H9 (cell line): ENCODE measurements around the gene CIB4. TPM values are rescaled to one million over a fixed set of nuclear protein-coding genes. Genes with fewer than 3 reads are reported as not detected.

Experiments used
- DNase-seq: peaks from one replicate; pipeline ENCODE4 v3.0.0-alpha.2; 2017
- H2AFZ ChIP-seq: one replicate; pipeline ENCODE4 v1.6.1; 2013; ENCODE audit warnings: mild to moderate bottlenecking, low read length, control low read depth, moderate library complexity
- H2AK5ac ChIP-seq: 2 replicates; pipeline ENCODE4 v1.6.1; 2013; ENCODE audit warnings: low read length, control low read depth, mixed read lengths; ENCODE audit not compliant: insufficient read length
- H2BK120ac ChIP-seq: one replicate; pipeline ENCODE4 v1.6.1; 2013; ENCODE audit warnings: low read depth, mild to moderate bottlenecking, low read length, control low read depth, inconsistent platforms; ENCODE audit not compliant: poor library complexity, severe bottlenecking
- H2BK12ac ChIP-seq: 2 replicates; pipeline ENCODE4 v1.6.1; 2013; ENCODE audit warnings: low read length, control low read depth, mixed read lengths, low read depth; ENCODE audit not compliant: insufficient read length
- H2BK15ac ChIP-seq: 2 replicates; pipeline ENCODE4 v1.6.1; 2013; ENCODE audit warnings: low read depth, low read length, control low read depth
- H2BK20ac ChIP-seq: one replicate; pipeline ENCODE4 v1.6.1; 2013; ENCODE audit warnings: low read depth, mild to moderate bottlenecking, low read length, control low read depth, inconsistent platforms; ENCODE audit not compliant: poor library complexity, severe bottlenecking
- H2BK5ac ChIP-seq: 2 replicates; pipeline ENCODE4 v1.6.1; 2013; ENCODE audit warnings: low read length, control low read depth, mixed read lengths; ENCODE audit not compliant: insufficient read length
- H3K14ac ChIP-seq: 2 replicates; pipeline ENCODE4 v1.6.1; 2013; ENCODE audit warnings: low read length, control low read depth; ENCODE audit not compliant: insufficient read depth
- H3K18ac ChIP-seq: 2 replicates; pipeline ENCODE4 v1.6.1; 2013; ENCODE audit warnings: low read depth, mild to moderate bottlenecking, mixed read lengths, low read length, control low read depth; ENCODE audit not compliant: insufficient read length
- H3K23ac ChIP-seq: 2 replicates; pipeline ENCODE4 v1.6.1; 2013; ENCODE audit warnings: low read length, control low read depth, mixed read lengths, low read depth; ENCODE audit not compliant: insufficient read length
- H3K23me2 ChIP-seq: 2 replicates; pipeline ENCODE4 v1.6.1; 2013; ENCODE audit warnings: low read depth, mild to moderate bottlenecking, mixed read lengths, low read length, control low read depth; ENCODE audit not compliant: insufficient read length, poor library complexity, severe bottlenecking
- H3K27ac ChIP-seq: 2 replicates; pipeline ENCODE4 v1.5.1; 2013; ENCODE audit warnings: low read length, control low read depth, mixed read lengths, low read depth; ENCODE audit not compliant: insufficient read length
- H3K27me3 ChIP-seq: 2 replicates; pipeline ENCODE4 v1.6.1; 2013; ENCODE audit warnings: low read length, control low read depth, inconsistent platforms; ENCODE audit not compliant: insufficient read depth
- H3K4ac ChIP-seq: 2 replicates; pipeline ENCODE4 v1.6.1; 2013; ENCODE audit warnings: low read depth, mild to moderate bottlenecking, control low read depth, inconsistent platforms, low read length, moderate library complexity
- H3K4me1 ChIP-seq: 2 replicates; pipeline ENCODE4 v1.6.1; 2013; ENCODE audit warnings: low read length, control low read depth, inconsistent platforms; ENCODE audit not compliant: insufficient read depth
- H3K4me2 ChIP-seq: 2 replicates; pipeline ENCODE4 v1.6.1; 2013; ENCODE audit warnings: low read length, control low read depth, mixed read lengths; ENCODE audit not compliant: insufficient read length, insufficient read depth
- H3K56ac ChIP-seq: 2 replicates; pipeline ENCODE4 v1.6.1; 2013; ENCODE audit warnings: low read depth, mild to moderate bottlenecking, mixed read lengths, low read length, control low read depth; ENCODE audit not compliant: insufficient read length
- H3K79me1 ChIP-seq: 2 replicates; pipeline ENCODE4 v1.6.1; 2013; ENCODE audit warnings: low read depth, mild to moderate bottlenecking, moderate library complexity, low read length, control low read depth, inconsistent platforms; ENCODE audit not compliant: insufficient read depth, poor library complexity, severe bottlenecking
- H3K79me2 ChIP-seq: 2 replicates; pipeline ENCODE4 v1.6.1; 2013; ENCODE audit warnings: low read length, control low read depth, inconsistent platforms; ENCODE audit not compliant: insufficient read depth
- H3K9ac ChIP-seq: 2 replicates; pipeline ENCODE4 v1.6.1; 2013; ENCODE audit warnings: low read length, control low read depth, mixed read lengths; ENCODE audit not compliant: insufficient read length; ENCODE audit errors: extremely low read depth
- H3K9me3 ChIP-seq: one replicate; pipeline ENCODE4 v1.6.1; 2013; ENCODE audit warnings: low read depth, low read length, inconsistent platforms; ENCODE audit not compliant: control insufficient read depth
- H3T11ph ChIP-seq: one replicate; pipeline ENCODE4 v1.6.1; 2013; ENCODE audit warnings: mild to moderate bottlenecking, low read length, control low read depth, inconsistent platforms
- H4K20me1 ChIP-seq: one replicate; pipeline ENCODE4 v1.6.1; 2013; ENCODE audit not compliant: control insufficient read depth, insufficient read length, insufficient read depth
- H4K5ac ChIP-seq: 2 replicates; pipeline ENCODE4 v1.6.1; 2013; ENCODE audit warnings: low read depth, mild to moderate bottlenecking, mixed read lengths, low read length, control low read depth; ENCODE audit not compliant: insufficient read length
- H4K8ac ChIP-seq: replicated peaks from 2 replicates; pipeline ENCODE4 v1.6.1; 2013; ENCODE audit warnings: low read length, control low read depth, mixed read lengths, low read depth; ENCODE audit not compliant: insufficient read length
- H4K91ac ChIP-seq: 2 replicates; pipeline ENCODE4 v1.6.1; 2013; ENCODE audit warnings: low read depth, mild to moderate bottlenecking, moderate library complexity, mixed read lengths, low read length, control low read depth; ENCODE audit not compliant: insufficient read length
- H3K27ac Mint-ChIP-seq, 3 experiments: 2 replicates in 2 of 3; 3 replicates in 1 of 3; pipeline ENCODE4 v1.8.0; 2020 to 2021; ENCODE audit warnings: mixed read lengths in 3 of 3, mild to moderate bottlenecking in 1 of 3, moderate library complexity in 1 of 3
- H3K27me3 Mint-ChIP-seq: 2 replicates; pipeline ENCODE4 v1.8.0; 2021; ENCODE audit warnings: low read depth, mild to moderate bottlenecking, moderate library complexity, mixed read lengths
- H3K36me3 Mint-ChIP-seq, 3 experiments: 2 replicates in 2 of 3; 3 replicates in 1 of 3; pipeline ENCODE4 v1.8.0; 2020 to 2021; ENCODE audit warnings: low read depth in 3 of 3, mixed read lengths in 3 of 3; ENCODE audit not compliant: insufficient read depth in 1 of 3
- H3K4me1 Mint-ChIP-seq, 2 experiments: 2 replicates each; pipeline ENCODE4 v1.8.0; 2020; ENCODE audit warnings: mixed read lengths in 2 of 2
- H3K4me3 Mint-ChIP-seq, 2 experiments: 2 replicates in 1 of 2; 3 replicates in 1 of 2; pipeline ENCODE4 v1.8.0; 2020 to 2021; ENCODE audit warnings: mild to moderate bottlenecking in 2 of 2, mixed read lengths in 2 of 2, moderate library complexity in 1 of 2
- H3K9me3 Mint-ChIP-seq, 2 experiments: 2 replicates in 1 of 2; 3 replicates in 1 of 2; pipeline ENCODE4 v1.8.0; 2020; ENCODE audit warnings: mild to moderate bottlenecking in 2 of 2, mixed read lengths in 2 of 2, moderate library complexity in 1 of 2
- CTCF ChIP-seq: fragments of 200-600 bp; sonication (generic); conservative IDR thresholded peaks from 3 replicates; pipeline ENCODE4 v1.8.0; 2021; ENCODE audit warnings: antibody characterized with exemption, mild to moderate bottlenecking
- WGBS: extraction: QIAGEN DNeasy Blood & Tissue Kit; methylation state at CpG from one replicate; pipeline ENCODE4 v1.1.7; 2013; ENCODE audit warnings: missing lambda C conversion rate, low lambda C conversion rate, mixed read lengths; ENCODE audit not compliant: insufficient read length; ENCODE audit errors: extremely low coverage; 5-methylcytosine and 5-hydroxymethylcytosine counted together
- total RNA-seq: library from RNA; stranded (reverse); gene quantifications from 2 replicates; pipeline ENCODE4 v1.2.1, GENCODE V29; 2021

The CIB4 gene
- total RNA-seq, 1 experiment from 2014 or later: not detected

GRCh38 chr2:26581266-26581990 lies 59.7 kb downstream of the CIB4 start:
- H2BK12ac ChIP-seq: no peak overlapping the region
- no CpG with 5 or more reads among the region's 12 CpGs for WGBS
- H3K14ac ChIP-seq: no peak overlapping the region
- peak; percentile 18 for DNase-seq
- no peaks in the 10 kb centered on the region for H4K20me1 ChIP-seq
- Mint-ChIP-seq H3K36me3 (no peaks in the 10 kb centered on the region), H3K4me1 (peaks cover 11 to 22% of the 10 kb centered on the region in 2 experiments), H3K4me3 (no peak overlapping the region), H3K9me3 (no peaks in the 10 kb centered on the region), H3K27ac (no peak overlapping the region), H3K27me3 (peaks cover 37% of the 10 kb centered on the region)
- H3K18ac ChIP-seq: no peak overlapping the region
- no peaks in the 10 kb centered on the region for H3K79me2 ChIP-seq
- H3K27ac ChIP-seq: no peak overlapping the region
- H3K9ac ChIP-seq: no peak overlapping the region
- H4K5ac ChIP-seq: no peak overlapping the region
- H3K23ac ChIP-seq: no peak overlapping the region
- no peak overlapping the region for H3T11ph ChIP-seq
- no peak overlapping the region for H3K56ac ChIP-seq
- H3K4me2 ChIP-seq: no peak overlapping the region
- H3K23me2 ChIP-seq: no peaks in the 10 kb centered on the region
- no peak overlapping the region for H2BK15ac ChIP-seq
- H3K27me3 ChIP-seq: no peaks in the 10 kb centered on the region
- H4K8ac ChIP-seq: no peak overlapping the region
- H3K9me3 ChIP-seq: no peaks in the 10 kb centered on the region
- TF ChIP-seq CTCF: no peak
- no peak overlapping the region for H2AFZ ChIP-seq
- H2BK20ac ChIP-seq: no peak overlapping the region
- no peak overlapping the region for H2BK120ac ChIP-seq
- no peaks in the 10 kb centered on the region for H3K4me1 ChIP-seq
- H2AK5ac ChIP-seq: no peak overlapping the region
- H3K4ac ChIP-seq: no peak overlapping the region
- no peak overlapping the region for H2BK5ac ChIP-seq
- H4K91ac ChIP-seq: no peak overlapping the region
- H3K79me1 ChIP-seq: no peaks in the 10 kb centered on the region
